ENCODE results near the gene DDX54. TPM values are rescaled to one million over a fixed set of nuclear protein-coding genes. Genes with fewer than 3 reads are reported as not detected.

Gene DDX54
- total RNA-seq, 1 experiment from 2014 or later, result 151 TPM

DNA sequence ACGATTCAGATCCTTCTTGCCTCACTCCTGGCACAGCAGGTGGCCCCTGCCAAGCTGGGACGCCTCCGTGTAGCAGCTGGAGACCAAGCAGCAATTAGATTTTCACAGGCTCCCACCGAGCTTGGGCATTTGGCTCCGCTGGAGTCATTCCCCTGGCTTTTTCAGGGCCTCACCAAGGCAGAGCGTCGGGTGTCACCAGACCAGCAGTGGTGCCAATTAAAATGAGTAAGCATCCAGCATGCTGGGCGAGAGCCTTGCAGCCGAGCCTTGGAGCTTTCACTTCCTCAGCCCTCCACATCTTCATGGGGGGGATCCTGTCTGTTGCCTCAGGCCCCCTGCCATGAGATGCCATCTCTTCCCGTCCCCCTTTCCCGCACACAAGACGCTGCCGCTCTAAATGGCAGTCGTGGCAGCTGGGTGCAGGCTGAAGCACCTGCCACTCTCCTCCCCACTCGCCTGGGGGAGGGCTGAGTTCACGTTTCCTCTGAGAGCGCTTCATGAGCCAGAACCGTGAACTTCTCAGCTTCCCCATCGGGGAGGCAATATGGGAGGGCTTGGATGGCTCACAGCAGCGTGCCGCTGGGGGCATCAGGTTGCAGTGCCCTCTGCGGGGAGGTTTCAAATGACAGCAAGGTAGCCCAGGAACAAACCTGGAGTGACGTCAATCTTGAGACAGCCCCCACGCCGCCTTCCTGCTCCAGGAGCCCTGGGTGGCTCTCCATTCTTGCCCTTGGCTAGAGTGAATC, 47.7 kb upstream of the DDX54 start (continued):
- TF ChIP-seq ZNF425 (CRISPR knock-in tag; conservative IDR thresholded peaks at IDR 0.05) (no peak), FOXP1 (CRISPR knock-in tag; IDR thresholded peaks at IDR 0.05; ENCODE audit: borderline replicate concordance) (peak; percentile 79; the same call in 1 of the 2 replicates), ZNF416 (CRISPR knock-in tag; IDR thresholded peaks at IDR 0.05) (no peak), NR3C1 (CRISPR knock-in tag; conservative IDR thresholded peaks at IDR 0.05; ENCODE audit: low read depth) (no peak), ELF4 (CRISPR knock-in tag; IDR thresholded peaks at IDR 0.05; ENCODE audit: low read depth) (no peak), ZNF423 (CRISPR knock-in tag; IDR thresholded peaks at IDR 0.05) (peak; percentile 87), CBFB (CRISPR knock-in tag; IDR thresholded peaks at IDR 0.05; ENCODE audit: low read depth) (no peak), SMAD4 (CRISPR knock-in tag; IDR thresholded peaks at IDR 0.05) (no peak), ZNF671 (CRISPR knock-in tag; IDR thresholded peaks at IDR 0.05) (no peak)
- TF ChIP-seq, protein P1, sequence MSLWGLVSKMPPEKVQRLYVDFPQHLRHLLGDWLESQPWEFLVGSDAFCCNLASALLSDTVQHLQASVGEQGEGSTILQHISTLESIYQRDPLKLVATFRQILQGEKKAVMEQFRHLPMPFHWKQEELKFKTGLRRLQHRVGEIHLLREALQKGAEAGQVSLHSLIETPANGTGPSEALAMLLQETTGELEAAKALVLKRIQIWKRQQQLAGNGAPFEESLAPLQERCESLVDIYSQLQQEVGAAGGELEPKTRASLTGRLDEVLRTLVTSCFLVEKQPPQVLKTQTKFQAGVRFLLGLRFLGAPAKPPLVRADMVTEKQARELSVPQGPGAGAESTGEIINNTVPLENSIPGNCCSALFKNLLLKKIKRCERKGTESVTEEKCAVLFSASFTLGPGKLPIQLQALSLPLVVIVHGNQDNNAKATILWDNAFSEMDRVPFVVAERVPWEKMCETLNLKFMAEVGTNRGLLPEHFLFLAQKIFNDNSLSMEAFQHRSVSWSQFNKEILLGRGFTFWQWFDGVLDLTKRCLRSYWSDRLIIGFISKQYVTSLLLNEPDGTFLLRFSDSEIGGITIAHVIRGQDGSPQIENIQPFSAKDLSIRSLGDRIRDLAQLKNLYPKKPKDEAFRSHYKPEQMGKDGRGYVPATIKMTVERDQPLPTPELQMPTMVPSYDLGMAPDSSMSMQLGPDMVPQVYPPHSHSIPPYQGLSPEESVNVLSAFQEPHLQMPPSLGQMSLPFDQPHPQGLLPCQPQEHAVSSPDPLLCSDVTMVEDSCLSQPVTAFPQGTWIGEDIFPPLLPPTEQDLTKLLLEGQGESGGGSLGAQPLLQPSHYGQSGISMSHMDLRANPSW (CRISPR knock-in tag; conservative IDR thresholded peaks at IDR 0.05; ENCODE audit: low read depth), result no peak
- TF ChIP-seq, protein P2, sequence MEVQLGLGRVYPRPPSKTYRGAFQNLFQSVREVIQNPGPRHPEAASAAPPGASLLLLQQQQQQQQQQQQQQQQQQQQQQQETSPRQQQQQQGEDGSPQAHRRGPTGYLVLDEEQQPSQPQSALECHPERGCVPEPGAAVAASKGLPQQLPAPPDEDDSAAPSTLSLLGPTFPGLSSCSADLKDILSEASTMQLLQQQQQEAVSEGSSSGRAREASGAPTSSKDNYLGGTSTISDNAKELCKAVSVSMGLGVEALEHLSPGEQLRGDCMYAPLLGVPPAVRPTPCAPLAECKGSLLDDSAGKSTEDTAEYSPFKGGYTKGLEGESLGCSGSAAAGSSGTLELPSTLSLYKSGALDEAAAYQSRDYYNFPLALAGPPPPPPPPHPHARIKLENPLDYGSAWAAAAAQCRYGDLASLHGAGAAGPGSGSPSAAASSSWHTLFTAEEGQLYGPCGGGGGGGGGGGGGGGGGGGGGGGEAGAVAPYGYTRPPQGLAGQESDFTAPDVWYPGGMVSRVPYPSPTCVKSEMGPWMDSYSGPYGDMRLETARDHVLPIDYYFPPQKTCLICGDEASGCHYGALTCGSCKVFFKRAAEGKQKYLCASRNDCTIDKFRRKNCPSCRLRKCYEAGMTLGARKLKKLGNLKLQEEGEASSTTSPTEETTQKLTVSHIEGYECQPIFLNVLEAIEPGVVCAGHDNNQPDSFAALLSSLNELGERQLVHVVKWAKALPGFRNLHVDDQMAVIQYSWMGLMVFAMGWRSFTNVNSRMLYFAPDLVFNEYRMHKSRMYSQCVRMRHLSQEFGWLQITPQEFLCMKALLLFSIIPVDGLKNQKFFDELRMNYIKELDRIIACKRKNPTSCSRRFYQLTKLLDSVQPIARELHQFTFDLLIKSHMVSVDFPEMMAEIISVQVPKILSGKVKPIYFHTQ (CRISPR knock-in tag; IDR thresholded peaks at IDR 0.05), result no peak

GRCh38 chr12:113232089-113232839, 47.0 kb upstream of the DDX54 start:
- peak overlapping the region; percentile 57; the same call in 1 of the 2 replicates for H3K4me3 Mint-ChIP-seq
- ATAC-seq (no peak), DNase-seq (ENCODE audit: low spot score) (no peak)
- no peaks in the 10 kb centered on the region for H3K27me3 Mint-ChIP-seq (ENCODE audit: low read depth)
- ChIA-PET CTCF (interaction anchor here (0.8 to 1.4 kb wide), 5 partner anchors 10 to 239 kb away, joined by 3 to 12 read pairs (median 3); partner anchors contain the start of gene TPCN1), POLR2A (interaction anchor here (1.0 to 1.5 kb wide), 2 partner anchors 11 to 13 kb away, joined by 4 to 5 read pairs; partner anchors contain the start of gene TPCN1)
- TF ChIP-seq, protein P3, sequence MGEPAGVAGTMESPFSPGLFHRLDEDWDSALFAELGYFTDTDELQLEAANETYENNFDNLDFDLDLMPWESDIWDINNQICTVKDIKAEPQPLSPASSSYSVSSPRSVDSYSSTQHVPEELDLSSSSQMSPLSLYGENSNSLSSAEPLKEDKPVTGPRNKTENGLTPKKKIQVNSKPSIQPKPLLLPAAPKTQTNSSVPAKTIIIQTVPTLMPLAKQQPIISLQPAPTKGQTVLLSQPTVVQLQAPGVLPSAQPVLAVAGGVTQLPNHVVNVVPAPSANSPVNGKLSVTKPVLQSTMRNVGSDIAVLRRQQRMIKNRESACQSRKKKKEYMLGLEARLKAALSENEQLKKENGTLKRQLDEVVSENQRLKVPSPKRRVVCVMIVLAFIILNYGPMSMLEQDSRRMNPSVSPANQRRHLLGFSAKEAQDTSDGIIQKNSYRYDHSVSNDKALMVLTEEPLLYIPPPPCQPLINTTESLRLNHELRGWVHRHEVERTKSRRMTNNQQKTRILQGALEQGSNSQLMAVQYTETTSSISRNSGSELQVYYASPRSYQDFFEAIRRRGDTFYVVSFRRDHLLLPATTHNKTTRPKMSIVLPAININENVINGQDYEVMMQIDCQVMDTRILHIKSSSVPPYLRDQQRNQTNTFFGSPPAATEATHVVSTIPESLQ (CRISPR knock-in tag; IDR thresholded peaks at IDR 0.05), result no peak
- no peak for TF ChIP-seq JAZF1 (CRISPR knock-in tag; IDR thresholded peaks at IDR 0.05)
- no peak for TF ChIP-seq JUN (CRISPR knock-in tag; IDR thresholded peaks at IDR 0.05)
- no peak for TF ChIP-seq NFYB (CRISPR knock-in tag; conservative IDR thresholded peaks at IDR 0.05; ENCODE audit: low read depth)
- H3K27ac Mint-ChIP-seq, result peak overlapping the region; percentile 96
- no peaks in the 10 kb centered on the region for H3K9me3 Mint-ChIP-seq
- H3K36me3 Mint-ChIP-seq, result peaks cover 43% of the 10 kb centered on the region
- H3K4me1 Mint-ChIP-seq, result peaks cover 34% of the 10 kb centered on the region

All from WTC11 (cell line).